ENCODE results near the gene SLC38A2.

The SLC38A2 gene

GRCh38 chr12:46374310-46374709 is 1.7 kb upstream of the SLC38A2 start:
- TF ChIP-seq ELF4 (IDR thresholded peaks at IDR 0.05), result no peak
- no peak for TF ChIP-seq HDGF (IDR thresholded peaks at IDR 0.05; ENCODE audit: borderline replicate concordance)
- no peak for TF ChIP-seq FOXA1 (IDR thresholded peaks at IDR 0.05)
- no peak for TF ChIP-seq FOXK2 (IDR thresholded peaks at IDR 0.05)
- TF ChIP-seq ZNF384 (IDR thresholded peaks at IDR 0.05), result no peak
- TF ChIP-seq ARNT (IDR thresholded peaks at IDR 0.05), result no peak
- ChIA-PET CTCF (no interaction called here), POLR2A (no interaction called here)
- DNase-seq (ENCODE audit: extremely low spot score), result no peak

- POLR2A ChIA-PET, result interaction anchor here (0.7 to 1.0 kb wide), 4 partner anchors 12 to 291 kb away, joined by 3 to 6 read pairs (median 4); no protein-coding TSS in a partner anchor
- CTCF ChIA-PET, result no interaction called here
- DNase-seq (ENCODE audit: extremely low spot score), result peak; percentile 35
- TF ChIP-seq, protein P1, sequence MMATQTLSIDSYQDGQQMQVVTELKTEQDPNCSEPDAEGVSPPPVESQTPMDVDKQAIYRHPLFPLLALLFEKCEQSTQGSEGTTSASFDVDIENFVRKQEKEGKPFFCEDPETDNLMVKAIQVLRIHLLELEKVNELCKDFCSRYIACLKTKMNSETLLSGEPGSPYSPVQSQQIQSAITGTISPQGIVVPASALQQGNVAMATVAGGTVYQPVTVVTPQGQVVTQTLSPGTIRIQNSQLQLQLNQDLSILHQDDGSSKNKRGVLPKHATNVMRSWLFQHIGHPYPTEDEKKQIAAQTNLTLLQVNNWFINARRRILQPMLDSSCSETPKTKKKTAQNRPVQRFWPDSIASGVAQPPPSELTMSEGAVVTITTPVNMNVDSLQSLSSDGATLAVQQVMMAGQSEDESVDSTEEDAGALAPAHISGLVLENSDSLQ (IDR thresholded peaks at IDR 0.05), result peak; percentile 48; the same call in 1 of the 2 replicates
- no peak for TF ChIP-seq ZNF384 (IDR thresholded peaks at IDR 0.05)
Observed at GRCh38 chr12:46373301-46374296, 1.0 kb upstream of the SLC38A2 start.

- TF ChIP-seq BHLHE40 (IDR thresholded peaks at IDR 0.05; ENCODE audit: borderline replicate concordance) (no peak), LEF1 (IDR thresholded peaks at IDR 0.05; ENCODE audit: borderline replicate concordance) (no peak; the same call in 1 of the 2 replicates), FOXK2 (IDR thresholded peaks at IDR 0.05) (no peak), ARNT (IDR thresholded peaks at IDR 0.05) (no peak), TARDBP (IDR thresholded peaks at IDR 0.05) (no peak)
- CTCF ChIA-PET, result interaction anchor here (0.6 kb wide), 2 partner anchors 102 to 1033 kb away, joined by 3 read pairs; no protein-coding TSS in a partner anchor
- DNase-seq (ENCODE audit: extremely low spot score), result peak; percentile 42
- POLR2A ChIA-PET, result interaction anchor here (0.5 to 2.1 kb wide), 17 partner anchors 14 to 302 kb away, joined by 3 to 11 read pairs (median 4); partner anchors contain the start of gene SLC38A1
Observed at GRCh38 chr12:46371718-46372543, 642 bp downstream of the SLC38A2 start.

- CTCF ChIA-PET, result no interaction called here
- POLR2A ChIA-PET, result interaction anchor here (0.9 to 2.1 kb wide), 10 partner anchors 14 to 293 kb away, joined by 3 to 11 read pairs (median 4); partner anchors contain the start of gene SLC38A1
- peak; percentile 90 for DNase-seq (ENCODE audit: extremely low spot score)
- peak; percentile 55 for TF ChIP-seq L3MBTL2 (conservative IDR thresholded peaks at IDR 0.05)
- TF ChIP-seq NFRKB (IDR thresholded peaks at IDR 0.05), result no peak
Observed at GRCh38 chr12:46370792-46371717, 1.5 kb downstream of the SLC38A2 start.

DNA sequence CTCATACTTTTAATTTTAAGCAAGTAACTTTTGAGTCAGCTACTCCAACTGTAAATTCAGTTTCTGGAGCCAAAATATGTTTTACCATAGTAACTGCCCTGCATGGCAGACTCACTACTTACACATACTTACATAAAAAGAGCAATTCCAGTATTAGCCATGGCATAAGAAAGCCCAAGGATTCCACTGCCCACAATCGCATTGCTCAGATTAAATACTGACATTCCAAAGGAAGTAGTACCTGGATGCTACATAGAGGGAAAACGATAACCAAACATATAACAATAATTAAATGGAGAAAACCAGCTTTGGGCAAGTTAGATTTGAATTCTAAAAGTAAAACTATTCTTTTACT is 2.2 kb downstream of the SLC38A2 start:
- TF ChIP-seq NFRKB (IDR thresholded peaks at IDR 0.05) (no peak), FOXK2 (IDR thresholded peaks at IDR 0.05) (no peak), L3MBTL2 (conservative IDR thresholded peaks at IDR 0.05) (no peak), CTBP1 (IDR thresholded peaks at IDR 0.05; ENCODE audit: borderline replicate concordance) (no peak), ARNT (IDR thresholded peaks at IDR 0.05) (no peak)
- TF ChIP-seq, protein P1 (IDR thresholded peaks at IDR 0.05), result no peak
- ChIA-PET CTCF (no interaction called here), POLR2A (interaction anchor here (1.6 to 2.1 kb wide), 3 partner anchors 12 to 186 kb away, joined by 3 to 5 read pairs (median 5); no protein-coding TSS in a partner anchor)
- no peak for DNase-seq (ENCODE audit: extremely low spot score)

- ChIA-PET CTCF (no interaction called here), POLR2A (interaction anchor here (1.3 to 1.6 kb wide), 2 partner anchors 12 to 13 kb away, joined by 3 read pairs; no protein-coding TSS in a partner anchor)
- TF ChIP-seq HDGF (IDR thresholded peaks at IDR 0.05; ENCODE audit: borderline replicate concordance) (no peak), BHLHE40 (IDR thresholded peaks at IDR 0.05; ENCODE audit: borderline replicate concordance) (no peak), SUZ12 (IDR thresholded peaks at IDR 0.05) (no peak), L3MBTL2 (conservative IDR thresholded peaks at IDR 0.05) (no peak), NFRKB (IDR thresholded peaks at IDR 0.05) (no peak), SP1 (IDR thresholded peaks at IDR 0.05) (no peak), TARDBP (IDR thresholded peaks at IDR 0.05) (no peak), FOXA1 (IDR thresholded peaks at IDR 0.05) (no peak), FOXM1 (IDR thresholded peaks at IDR 0.05; ENCODE audit: borderline replicate concordance) (no peak)
- DNase-seq (ENCODE audit: extremely low spot score), result no peak
Observed at GRCh38 chr12:46369474-46370379, 2.8 kb downstream of the SLC38A2 start.
